Measurements from ENCODE around the gene HCN3. TPM values are rescaled to one million over a fixed set of nuclear protein-coding genes. Genes with fewer than 3 reads are reported as not detected.
A peak's percentile ranks its signal among the peaks of the same experiment; 100 is the strongest.

HCN3 gene
- total and polyA plus RNA-seq, 2 of the 13 experiments (the other 11 are each of a cell fraction or from before 2014, with no cell fraction given), result 2.4 to 10.2 TPM

GRCh38 chr1:155250633-155251449 is 26.4 kb upstream of the HCN3 start (continued):
- TF ChIP-seq FOXJ3 (CRISPR knock-in tag; IDR thresholded peaks at IDR 0.05; ENCODE audit: borderline replicate concordance), result 0 out of 2 replicates have a peak, but pooled peaks have one; percentile 44
- peak; percentile 80; the same call in 1 of the 2 replicates for TF ChIP-seq SNAPC2 (CRISPR knock-in tag; IDR thresholded peaks at IDR 0.05)
- TF ChIP-seq CEBPB (IDR thresholded peaks at IDR 0.05; ENCODE audit: borderline replicate concordance, low read depth, low read length), result no peak
- TF ChIP-seq ZNF660 (CRISPR knock-in tag; IDR thresholded peaks at IDR 0.05; ENCODE audit: borderline replicate concordance, low read depth), result no peak
- TF ChIP-seq THAP9 (CRISPR knock-in tag; IDR thresholded peaks at IDR 0.05; ENCODE audit: borderline replicate concordance), result peak; percentile 69; the same call in 1 of the 2 replicates
- TF ChIP-seq SALL2 (CRISPR knock-in tag; IDR thresholded peaks at IDR 0.05), result no peak
- 0 out of 2 replicates have a peak, but pooled peaks have one; percentile 25 for TF ChIP-seq ZBTB4 (CRISPR knock-in tag; IDR thresholded peaks at IDR 0.05; ENCODE audit: borderline replicate concordance)
- TF ChIP-seq ZNF615 (CRISPR knock-in tag; IDR thresholded peaks at IDR 0.05; ENCODE audit: borderline replicate concordance), result no peak
- TF ChIP-seq PRDM15 (CRISPR knock-in tag; IDR thresholded peaks at IDR 0.05), result no peak
- peak; percentile 67; the same call in 1 of the 2 replicates for TF ChIP-seq KLF12 (CRISPR knock-in tag; IDR thresholded peaks at IDR 0.05; ENCODE audit: borderline replicate concordance)
- TF ChIP-seq SNAI1 (CRISPR knock-in tag; IDR thresholded peaks at IDR 0.05; ENCODE audit: borderline replicate concordance), result no peak
- no peak for TF ChIP-seq BATF2 (CRISPR knock-in tag; IDR thresholded peaks at IDR 0.05)
- no peak for TF ChIP-seq SP2 (CRISPR knock-in tag; IDR thresholded peaks at IDR 0.05)
- TF ChIP-seq EZH2 (conservative IDR thresholded peaks at IDR 0.05; ENCODE audit: low read depth, low read length), result no peak
- TF ChIP-seq MAF1 (CRISPR knock-in tag; IDR thresholded peaks at IDR 0.05; ENCODE audit: borderline replicate concordance), result 0 out of 2 replicates have a peak, but pooled peaks have one; percentile 40
